K562 (cell line): ENCODE measurements around the gene EPHB2. TPM values are rescaled to one million over a fixed set of nuclear protein-coding genes. Genes with fewer than 3 reads are reported as not detected.
"Not testable (repeated sequence)": the region's sequence is repeated elsewhere in the genome, so short reads cannot be mapped to it uniquely, and the experiment has no call there.

ENCODE experiments used
- ATAC-seq: fragments of 200-7000 bp; cut with Tn5 transposase; 3 replicates; pipeline ENCODE4 v1.9.1; 2020; ENCODE audit warnings: moderate library complexity
- BruUV-seq: library from RNA; stranded (reverse); fragments of 400-500 nt; replicated peaks from 2 replicates; lab custom pipeline; 2021; lab: Mats Ljungman, UMichigan
- CTCF ChIA-PET: fragments of 300-600 bp; formaldehyde crosslinking; extraction: SDS; loops from one replicate; lab custom pipeline; 2021; ENCODE audit warnings: low intra/inter-chr PET ratio; lab: Yijun Ruan, JAX
- POLR2A ChIA-PET: fragments of 300-600, 350-650 bp; sonication (Branson Sonifier 250); formaldehyde crosslinking; extraction: SDS; loops from one replicate; lab custom pipeline; 2021; ENCODE audit warnings: antibody characterized with exemption, inconsistent platforms; lab: Yijun Ruan, JAX
- DNase-seq, 4 experiments: peaks; one replicate each; pipeline versions ENCODE4 v3.0.0 to v3.0.0-alpha.2; 2011 to 2018; ENCODE audit warnings: low spot score in 3 of 4, mixed read lengths in 3 of 4; ENCODE audit errors: extremely low read depth in 1 of 4
- FAIRE-seq: peaks from 2 replicates; lab custom pipeline; 2011; peaks lifted over from hg19 to GRCh38; lab: Jason Lieb, UNC
- H2AFZ ChIP-seq: 2 replicates; pipeline ENCODE4 v1.6.0; 2011; ENCODE audit warnings: low read depth, low read length, control low read depth, inconsistent platforms
- H3K27ac ChIP-seq: fragments of 200-600 bp; 3 replicates; pipeline ENCODE4 v1.8.0; 2011; ENCODE audit warnings: low read depth, mild to moderate bottlenecking, control low read depth, inconsistent platforms, low read length, moderate library complexity, mixed read lengths; ENCODE audit errors: extremely low read depth
- H3K27me3 ChIP-seq, 2 experiments: fragments of 300-600 bp in 1 of 2; 2 replicates in 1 of 2; 3 replicates in 1 of 2; pipeline versions ENCODE4 v1.6.0 to v1.8.0; 2011; ENCODE audit warnings: inconsistent platforms in 2 of 2, low read length in 2 of 2, mild to moderate bottlenecking in 1 of 2, mixed read lengths in 1 of 2, moderate library complexity in 1 of 2; ENCODE audit not compliant: control insufficient read depth in 2 of 2, insufficient read depth in 2 of 2
- H3K36me3 ChIP-seq: fragments of 300-600 bp; 3 replicates; pipeline ENCODE4 v1.8.0; 2011; ENCODE audit warnings: mild to moderate bottlenecking, low read length, inconsistent platforms; ENCODE audit not compliant: control insufficient read depth, insufficient read depth
- H3K4me1 ChIP-seq, 2 experiments: fragments of 200-600 bp in 1 of 2; replicated peaks in 1 of 2; 2 replicates in 1 of 2; 3 replicates in 1 of 2; pipeline versions ENCODE4 v1.5.1 to v1.8.0; 2011; ENCODE audit warnings: inconsistent platforms in 2 of 2, low read length in 2 of 2, mild to moderate bottlenecking in 1 of 2, mixed read lengths in 1 of 2, moderate library complexity in 1 of 2; ENCODE audit not compliant: control insufficient read depth in 2 of 2, insufficient read depth in 2 of 2
- H3K4me2 ChIP-seq: 2 replicates; pipeline ENCODE4 v1.6.1; 2011; ENCODE audit warnings: low read length, control low read depth, inconsistent platforms, mixed read lengths; ENCODE audit not compliant: insufficient read depth
- H3K4me3 ChIP-seq: fragments of 200-600 bp; sonication (generic), shearing (Covaris generic); 2 replicates; pipeline ENCODE4 v1.5.1; 2016; ENCODE audit warnings: control low read depth, inconsistent platforms
- H3K79me2 ChIP-seq: fragments of 200-600 bp; 3 replicates; pipeline ENCODE4 v1.8.0; 2011; ENCODE audit warnings: low read length, inconsistent platforms; ENCODE audit not compliant: control insufficient read depth, insufficient read depth
- H3K9ac ChIP-seq, 2 experiments: 2 replicates each; pipeline versions ENCODE4 v1.6.0 to v1.6.1; 2011; ENCODE audit warnings: low read depth in 2 of 2, low read length in 2 of 2, control low read depth in 1 of 2, inconsistent platforms in 1 of 2, mild to moderate bottlenecking in 1 of 2, mixed read lengths in 1 of 2; ENCODE audit not compliant: insufficient read depth in 1 of 2
- H3K9me1 ChIP-seq: one replicate; pipeline ENCODE4 v1.6.0; 2011; ENCODE audit warnings: inconsistent platforms, mild to moderate bottlenecking, low read length, moderate library complexity; ENCODE audit not compliant: control insufficient read depth, insufficient read depth
- H3K9me3 ChIP-seq: replicated peaks from 2 replicates; pipeline ENCODE4 v1.5.1; 2011; ENCODE audit warnings: low read depth, low read length, inconsistent platforms; ENCODE audit not compliant: control insufficient read depth, insufficient read depth
- H4K20me1 ChIP-seq: replicated peaks from 2 replicates; pipeline ENCODE4 v1.6.1; 2011; ENCODE audit warnings: low read length, inconsistent platforms, mixed read lengths; ENCODE audit not compliant: control insufficient read depth, insufficient read depth
- ADNP ChIP-seq: fragments of 200-800 bp; sonication (Bioruptor generic); IDR thresholded peaks from 2 replicates; pipeline ENCODE4 v1.6.1; 2016; ENCODE audit warnings: missing genetic modification characterization, missing compliant biosample characterization
- ZNF146 ChIP-seq: IDR thresholded peaks from one replicate; pipeline ENCODE4 v1.6.1; 2018; ENCODE audit warnings: missing compliant biosample characterization; ENCODE audit not compliant: unreplicated experiment
- WGBS: fragments of 100-300 bp; shearing (Covaris generic); methylation state at CpG from one replicate; pipeline ENCODE4 v1.1.6; 2016; ENCODE audit warnings: low coverage, mixed read lengths; ENCODE audit not compliant: insufficient coverage; ENCODE audit errors: missing lambda C conversion rate; 5-methylcytosine and 5-hydroxymethylcytosine counted together
- in situ Hi-C: fragments of 300-500 bp; cut with MboI; formaldehyde crosslinking; loops from 4 replicates; pipeline ENCODE4 v1.15.0; 2018; ENCODE audit warnings: inconsistent platforms, mixed read lengths
- intact Hi-C: fragments of 100-400 bp; cut with micrococcal nuclease; formaldehyde crosslinking; loops from 2 replicates; pipeline ENCODE4 v1.14.2; 2022
- polyA plus RNA-seq, 8 experiments: library from polyadenylated mRNA; depleted of rRNA in 4 of 8; stranded (reverse) in 5 of 8; unstranded in 3 of 8; fragments of >200 nt; fragmentation: Nextera tagmentation in 2 of 8; fragmentation: Illumina TruSeq in 1 of 8; extraction: Ambion mirVana in 2 of 8; extraction: Trizol in 1 of 8; gene quantifications; 2 replicates each; pipeline versions ENCODE4 v1.2.1 to v1.2.3, GENCODE V29; 2011 to 2014; ENCODE audit warnings: inconsistent platforms in 1 of 8, missing spikeins in 1 of 8
- total RNA-seq, 7 experiments: library from RNA; depleted of rRNA in 6 of 7; stranded (reverse); fragments of >200 nt in 6 of 7; fragmentation: Illumina TruSeq in 2 of 7; extraction: Trizol in 2 of 7; gene quantifications; 2 replicates each; pipeline versions ENCODE4 v1.2.1 to v1.2.3, GENCODE V29; 2011 to 2021; ENCODE audit warnings: low replicate concordance in 1 of 7
- TF ChIP-seq, protein P1 (sequence below): sonication (generic); formaldehyde crosslinking; IDR thresholded peaks from 2 replicates; pipeline ENCODE4 v1.8.1; 2022; ENCODE audit warnings: missing genetic modification reagents

Gene EPHB2
- total and polyA plus RNA-seq, 9 of the 15 experiments (the other 6 are each of a cell fraction or from before 2014, with no cell fraction given), result not detected

GRCh38 chr1:22843441-22844183, 133.0 kb downstream of the EPHB2 start:
- CTCF ChIA-PET, FAIRE-seq: not testable (repeated sequence)

DNA sequence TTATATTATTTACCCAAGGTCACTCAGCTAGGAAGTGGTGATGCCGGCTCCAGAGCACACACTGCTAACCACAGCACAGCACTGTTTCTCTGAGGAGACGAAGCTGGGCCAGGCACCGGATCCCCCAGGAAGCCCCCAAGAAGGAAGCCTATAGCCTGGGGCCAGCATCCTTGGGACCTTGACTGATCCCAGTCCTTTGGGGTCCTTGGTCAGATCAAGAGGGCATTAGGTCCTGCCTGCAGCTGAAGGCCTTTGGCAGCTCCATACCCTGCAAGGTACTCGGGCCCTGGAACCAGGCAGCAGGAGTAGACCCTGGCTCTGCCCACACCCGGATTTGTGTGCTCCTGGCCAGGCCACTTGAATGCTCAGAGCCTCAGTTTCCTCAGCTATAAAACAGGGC, 134.0 kb downstream of the EPHB2 start:
- no peaks in the 10 kb centered on the region; the same call in 1 of the 2 replicates for H4K20me1 ChIP-seq
- H3K27ac ChIP-seq, result no peak overlapping the region
- H3K9me1 ChIP-seq, result peaks cover 2% of the 10 kb centered on the region
- no peak overlapping the region for H3K9ac ChIP-seq
- H3K79me2 ChIP-seq, result no peaks in the 10 kb centered on the region
- H3K4me1 ChIP-seq, result no peaks in the 10 kb centered on the region
- intact Hi-C loops (no loop called here), in situ Hi-C loops (no loop called here)
- no TSS peak for BruUV-seq
- H3K4me3 ChIP-seq, result no peak overlapping the region
- no peak for DNase-seq
- FAIRE-seq, result no peak
- TF ChIP-seq ADNP, result peak; percentile 37; the same call in 1 of the 2 replicates
- TF ChIP-seq, protein P1, sequence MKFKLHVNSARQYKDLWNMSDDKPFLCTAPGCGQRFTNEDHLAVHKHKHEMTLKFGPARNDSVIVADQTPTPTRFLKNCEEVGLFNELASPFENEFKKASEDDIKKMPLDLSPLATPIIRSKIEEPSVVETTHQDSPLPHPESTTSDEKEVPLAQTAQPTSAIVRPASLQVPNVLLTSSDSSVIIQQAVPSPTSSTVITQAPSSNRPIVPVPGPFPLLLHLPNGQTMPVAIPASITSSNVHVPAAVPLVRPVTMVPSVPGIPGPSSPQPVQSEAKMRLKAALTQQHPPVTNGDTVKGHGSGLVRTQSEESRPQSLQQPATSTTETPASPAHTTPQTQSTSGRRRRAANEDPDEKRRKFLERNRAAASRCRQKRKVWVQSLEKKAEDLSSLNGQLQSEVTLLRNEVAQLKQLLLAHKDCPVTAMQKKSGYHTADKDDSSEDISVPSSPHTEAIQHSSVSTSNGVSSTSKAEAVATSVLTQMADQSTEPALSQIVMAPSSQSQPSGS (CRISPR knock-in tag), result no peak
- H3K4me2 ChIP-seq, result no peak overlapping the region
- WGBS, result 5% methylated on average over 5 of the region's 5 CpGs
- ATAC-seq, result no peak
- peaks cover 31 to 81% of the 10 kb centered on the region in 2 experiments for H3K27me3 ChIP-seq
- H3K9me3 ChIP-seq, result no peaks in the 10 kb centered on the region
- CTCF ChIA-PET, result no interaction called here
- H2AFZ ChIP-seq, result no peak overlapping the region
- H3K36me3 ChIP-seq, result no peaks in the 10 kb centered on the region
- POLR2A ChIA-PET, result no interaction called here

More at GRCh38 chr1:22843441-22844183, 133.0 kb downstream of the EPHB2 start:
- BruUV-seq, in situ Hi-C loops, H4K20me1 ChIP-seq, H3K79me2 ChIP-seq, H2AFZ ChIP-seq, H3K9ac ChIP-seq, H3K9me1 ChIP-seq, H3K4me3 ChIP-seq, ATAC-seq, H3K4me1 ChIP-seq, intact Hi-C loops, H3K27ac ChIP-seq, H3K4me2 ChIP-seq, H3K36me3 ChIP-seq, H3K9me3 ChIP-seq, DNase-seq: not testable (repeated sequence)
- WGBS, result under 1% methylated on average over 11 of the region's 11 CpGs
- H3K27me3 ChIP-seq, result peaks cover 26 to 74% of the 10 kb centered on the region in 2 experiments
- POLR2A ChIA-PET, result interaction anchor here (0.6 kb wide), 2 partner anchors 168 to 299 kb away, joined by 3 read pairs; no protein-coding TSS in a partner anchor
- TF ChIP-seq ZNF146 (CRISPR knock-in tag), result peak; percentile 72
